SK-N-SH treated with all-trans-retinoic acid at 6 μM for 48 hours (cell line): ENCODE results near the gene NQO2.
"Not testable (repeated sequence)": the region's sequence is repeated elsewhere in the genome, so short reads cannot be mapped to it uniquely, and the experiment has no call there.

Experiments used
- ATAC-seq: fragments of 200-7000 bp; cut with Tn5 transposase; 3 replicates; pipeline ENCODE4 v1.9.1; 2020; ENCODE audit warnings: mild to moderate bottlenecking, moderate library complexity
- ARNTL ChIP-seq: fragments of 450-650 bp; formaldehyde crosslinking; IDR thresholded peaks from 2 replicates; pipeline ENCODE4 v1.5.0; 2020; ENCODE audit warnings: low read depth, mild to moderate bottlenecking, moderate library complexity, borderline replicate concordance
- BACH2 ChIP-seq: fragments of 250-450 bp; sonication (Bioruptor Pico); IDR thresholded peaks from 2 replicates; pipeline ENCODE4 v1.9.0; 2021; ENCODE audit warnings: mild to moderate bottlenecking, borderline replicate concordance
- CREB5 ChIP-seq: fragments of 250-450 bp; sonication (Bioruptor Pico); IDR thresholded peaks from 2 replicates; pipeline ENCODE4 v1.5.1; 2020; ENCODE audit warnings: low read depth, mild to moderate bottlenecking, moderate library complexity
- CSDC2 ChIP-seq: fragments of 250-450 bp; sonication (Bioruptor Pico); IDR thresholded peaks from 2 replicates; pipeline ENCODE4 v1.5.0; 2020; ENCODE audit warnings: mild to moderate bottlenecking, moderate library complexity
- CSRNP3 ChIP-seq: fragments of 250-450 bp; sonication (Bioruptor Pico); IDR thresholded peaks from 2 replicates; pipeline ENCODE4 v1.5.1; 2021; ENCODE audit warnings: mild to moderate bottlenecking, moderate library complexity
- ISL1 ChIP-seq: fragments of 250-450 bp; sonication (Bioruptor Pico); IDR thresholded peaks from 2 replicates; pipeline ENCODE4 v2.1.2; 2022; ENCODE audit warnings: mild to moderate bottlenecking, moderate library complexity
- OSR1 ChIP-seq: fragments of 250-450 bp; sonication (Bioruptor Pico); IDR thresholded peaks from 2 replicates; pipeline ENCODE4 v1.8.0; 2022; ENCODE audit warnings: moderate library complexity, mild to moderate bottlenecking, inconsistent platforms
- POU6F1 ChIP-seq: fragments of 250-450 bp; sonication (Bioruptor Pico); IDR thresholded peaks from 2 replicates; pipeline ENCODE4 v1.8.0; 2021; ENCODE audit warnings: low read depth, mild to moderate bottlenecking, moderate library complexity, borderline replicate concordance
- PPARA ChIP-seq: fragments of 250-450 bp; sonication (Bioruptor Pico); IDR thresholded peaks from 2 replicates; pipeline ENCODE4 v1.5.0; 2020; ENCODE audit warnings: mild to moderate bottlenecking, borderline replicate concordance
- SNAI2 ChIP-seq: fragments of 250-450 bp; sonication (Bioruptor Pico); IDR thresholded peaks from 2 replicates; pipeline ENCODE4 v1.5.0; 2020; ENCODE audit warnings: mild to moderate bottlenecking, moderate library complexity
- TCF4 ChIP-seq: fragments of 250-450 bp; sonication (Bioruptor Pico); IDR thresholded peaks from 2 replicates; pipeline ENCODE4 v1.8.0; 2021; ENCODE audit warnings: mild to moderate bottlenecking, moderate library complexity, borderline replicate concordance
- TOX ChIP-seq: fragments of 250-450 bp; sonication (Bioruptor Pico); IDR thresholded peaks from 2 replicates; pipeline ENCODE4 v1.8.0; 2021; ENCODE audit warnings: mild to moderate bottlenecking, moderate library complexity, borderline replicate concordance
- TSHZ2 ChIP-seq: fragments of 250-450 bp; sonication (Bioruptor Pico); IDR thresholded peaks from 2 replicates; pipeline ENCODE4 v1.5.0; 2020; ENCODE audit warnings: mild to moderate bottlenecking, moderate library complexity
- ZC3H10 ChIP-seq: fragments of 250-450 bp; sonication (Bioruptor Pico); IDR thresholded peaks from 2 replicates; pipeline ENCODE4 v1.5.1; 2021; ENCODE audit warnings: mild to moderate bottlenecking, moderate library complexity
- ZFP3 ChIP-seq: fragments of 250-450 bp; sonication (Bioruptor Pico); IDR thresholded peaks from 2 replicates; pipeline ENCODE4 v1.5.0; 2020; ENCODE audit warnings: mild to moderate bottlenecking, moderate library complexity
- ZFP30 ChIP-seq: fragments of 450-650 bp; formaldehyde crosslinking; IDR thresholded peaks from 2 replicates; pipeline ENCODE4 v1.5.0; 2022; ENCODE audit warnings: mild to moderate bottlenecking, moderate library complexity
- ZNF8 ChIP-seq: fragments of 450-650 bp; formaldehyde crosslinking; IDR thresholded peaks from 2 replicates; pipeline ENCODE4 v1.5.0; 2020; ENCODE audit warnings: mild to moderate bottlenecking, moderate library complexity

NQO2 gene

GRCh38 chr6:3019749-3020320, 20.1 kb downstream of the NQO2 start (continued):
- no peak for TF ChIP-seq TCF4
- no peak for TF ChIP-seq CSRNP3

- ATAC-seq: not testable (repeated sequence)
Observed at GRCh38 chr6:3020976-3021598, 21.4 kb downstream of the NQO2 start.

GRCh38 chr6:3022765-3023662, 23.3 kb downstream of the NQO2 start:
- no peak for TF ChIP-seq TSHZ2
- TF ChIP-seq TOX (CRISPR knock-in tag): no peak
- no peak for TF ChIP-seq PPARA (CRISPR knock-in tag)
- TF ChIP-seq OSR1 (CRISPR knock-in tag): no peak
- TF ChIP-seq SNAI2 (CRISPR knock-in tag): no peak
- TF ChIP-seq ZFP3 (CRISPR knock-in tag): no peak
- no peak for TF ChIP-seq POU6F1
- no peak for TF ChIP-seq CSDC2 (CRISPR knock-in tag)
- no peak for TF ChIP-seq ISL1 (CRISPR knock-in tag)
- ATAC-seq: no peak

- ATAC-seq: peak; percentile 77
- TF ChIP-seq ZFP30 (CRISPR knock-in tag) (no peak), TCF4 (no peak), ZNF8 (no peak), ARNTL (CRISPR knock-in tag) (no peak), CREB5 (no peak), ZC3H10 (CRISPR knock-in tag) (no peak), BACH2 (CRISPR knock-in tag) (no peak), PPARA (CRISPR knock-in tag) (0 out of 2 replicates have a peak, but pooled peaks have one; percentile 49)
Observed at GRCh38 chr6:3023663-3024483, 24.2 kb downstream of the NQO2 start.
